Measurements from ENCODE around the gene WDSUB1. TPM values are rescaled to one million over a fixed set of nuclear protein-coding genes. Genes with fewer than 3 reads are reported as not detected.

The WDSUB1 gene
- polyA plus RNA-seq, 1 of the 3 experiments (the other 2 are of a cell fraction): 5.3 TPM

DNA sequence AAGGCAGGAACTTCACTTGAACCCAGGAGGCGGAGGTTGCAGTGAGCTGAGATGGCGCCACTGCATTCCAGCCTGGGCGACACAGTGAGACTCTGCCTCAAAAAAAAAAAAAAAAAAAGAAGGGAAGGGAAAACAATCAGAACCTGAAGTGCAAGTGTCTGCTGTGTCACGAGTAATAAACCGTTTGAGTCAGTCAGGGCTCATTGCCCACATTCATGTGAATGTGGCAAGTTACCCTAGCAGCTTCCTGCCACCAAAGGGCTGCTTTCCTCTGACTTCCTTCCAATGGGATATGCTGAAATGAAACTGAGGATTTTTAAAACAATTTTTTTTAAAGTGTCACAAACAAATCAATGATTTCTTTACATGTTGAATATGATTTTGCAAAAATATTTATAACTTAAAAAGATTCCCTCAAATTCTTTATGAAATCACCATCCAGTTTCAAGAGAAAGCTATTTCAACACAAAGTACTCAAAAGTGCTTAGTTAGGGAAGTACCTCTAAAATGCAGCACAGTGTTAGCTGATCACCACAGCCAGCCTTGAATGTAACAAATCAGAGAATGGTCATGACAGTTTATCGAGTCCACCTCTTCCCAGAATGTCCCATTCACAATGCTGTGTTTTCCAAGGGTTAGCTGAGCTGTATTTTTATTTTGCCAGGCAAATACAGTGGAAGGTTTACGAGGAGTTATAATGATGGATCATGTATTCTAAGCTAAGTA is 36.4 kb downstream of the WDSUB1 start:
- H3K27me3 ChIP-seq (ENCODE audit: insufficient read depth): no peaks in the 10 kb centered on the region
- no peaks in the 10 kb centered on the region for H4K20me1 ChIP-seq (ENCODE audit: insufficient read depth)
- no peaks in the 10 kb centered on the region for H3K9me2 ChIP-seq
- CTCF ChIA-PET: no interaction called here
- DNase-seq: no peak
- no peaks in the 10 kb centered on the region for H3K9me3 ChIP-seq
- H3K4me3 ChIP-seq (ENCODE audit: low read depth in 2 of 2, low read length in 1 of 2): no peak overlapping the region
- 78% methylated on average over 7 of the region's 7 CpGs for whole genome bisulfite sequencing (ENCODE audit: low lambda C conversion rate)
- H3K4me2 ChIP-seq: no peak overlapping the region
- H3K4me1 ChIP-seq (ENCODE audit: control insufficient read depth in 1 of 2, insufficient read depth in 2 of 2, low read depth in 1 of 2, low read length in 1 of 2): no peaks in the 10 kb centered on the region
- no peak overlapping the region for H2AFZ ChIP-seq (ENCODE audit: low read depth)
- POLR2A ChIA-PET: no interaction called here
- no peak overlapping the region for H3K27ac ChIP-seq (ENCODE audit: low read depth in 2 of 2, low read length in 1 of 2)
- H3K9ac ChIP-seq: no peak overlapping the region
- H3K79me2 ChIP-seq (ENCODE audit: insufficient read depth): no peaks in the 10 kb centered on the region
- TF ChIP-seq SIN3A (IDR thresholded peaks at IDR 0.05; ENCODE audit: borderline replicate concordance, low read depth, low read length) (no peak), FOSL2 (IDR thresholded peaks at IDR 0.05; ENCODE audit: borderline replicate concordance, low read depth) (no peak), MAX (IDR thresholded peaks at IDR 0.05; ENCODE audit: low read depth) (no peak), FOXM1 (IDR thresholded peaks at IDR 0.05; ENCODE audit: low read depth) (no peak), RXRA (IDR thresholded peaks at IDR 0.05; ENCODE audit: borderline replicate concordance, low read depth) (no peak)
- TF ChIP-seq, protein P1, sequence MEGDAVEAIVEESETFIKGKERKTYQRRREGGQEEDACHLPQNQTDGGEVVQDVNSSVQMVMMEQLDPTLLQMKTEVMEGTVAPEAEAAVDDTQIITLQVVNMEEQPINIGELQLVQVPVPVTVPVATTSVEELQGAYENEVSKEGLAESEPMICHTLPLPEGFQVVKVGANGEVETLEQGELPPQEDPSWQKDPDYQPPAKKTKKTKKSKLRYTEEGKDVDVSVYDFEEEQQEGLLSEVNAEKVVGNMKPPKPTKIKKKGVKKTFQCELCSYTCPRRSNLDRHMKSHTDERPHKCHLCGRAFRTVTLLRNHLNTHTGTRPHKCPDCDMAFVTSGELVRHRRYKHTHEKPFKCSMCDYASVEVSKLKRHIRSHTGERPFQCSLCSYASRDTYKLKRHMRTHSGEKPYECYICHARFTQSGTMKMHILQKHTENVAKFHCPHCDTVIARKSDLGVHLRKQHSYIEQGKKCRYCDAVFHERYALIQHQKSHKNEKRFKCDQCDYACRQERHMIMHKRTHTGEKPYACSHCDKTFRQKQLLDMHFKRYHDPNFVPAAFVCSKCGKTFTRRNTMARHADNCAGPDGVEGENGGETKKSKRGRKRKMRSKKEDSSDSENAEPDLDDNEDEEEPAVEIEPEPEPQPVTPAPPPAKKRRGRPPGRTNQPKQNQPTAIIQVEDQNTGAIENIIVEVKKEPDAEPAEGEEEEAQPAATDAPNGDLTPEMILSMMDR (IDR thresholded peaks at IDR 0.05): no peak
- TF ChIP-seq, protein P2, sequence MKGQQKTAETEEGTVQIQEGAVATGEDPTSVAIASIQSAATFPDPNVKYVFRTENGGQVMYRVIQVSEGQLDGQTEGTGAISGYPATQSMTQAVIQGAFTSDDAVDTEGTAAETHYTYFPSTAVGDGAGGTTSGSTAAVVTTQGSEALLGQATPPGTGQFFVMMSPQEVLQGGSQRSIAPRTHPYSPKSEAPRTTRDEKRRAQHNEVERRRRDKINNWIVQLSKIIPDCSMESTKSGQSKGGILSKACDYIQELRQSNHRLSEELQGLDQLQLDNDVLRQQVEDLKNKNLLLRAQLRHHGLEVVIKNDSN (IDR thresholded peaks at IDR 0.05; ENCODE audit: borderline replicate concordance, low read depth): no peak
- peaks cover 16 to 37% of the 10 kb centered on the region in 2 experiments for H3K36me3 ChIP-seq (replicated peaks in 1 of 2; ENCODE audit: control insufficient read depth in 1 of 2, insufficient read depth in 2 of 2, low read length in 1 of 2)
- peaks cover 3% of the 10 kb centered on the region for H3F3A ChIP-seq (replicated peaks; ENCODE audit: insufficient read depth)

DNA sequence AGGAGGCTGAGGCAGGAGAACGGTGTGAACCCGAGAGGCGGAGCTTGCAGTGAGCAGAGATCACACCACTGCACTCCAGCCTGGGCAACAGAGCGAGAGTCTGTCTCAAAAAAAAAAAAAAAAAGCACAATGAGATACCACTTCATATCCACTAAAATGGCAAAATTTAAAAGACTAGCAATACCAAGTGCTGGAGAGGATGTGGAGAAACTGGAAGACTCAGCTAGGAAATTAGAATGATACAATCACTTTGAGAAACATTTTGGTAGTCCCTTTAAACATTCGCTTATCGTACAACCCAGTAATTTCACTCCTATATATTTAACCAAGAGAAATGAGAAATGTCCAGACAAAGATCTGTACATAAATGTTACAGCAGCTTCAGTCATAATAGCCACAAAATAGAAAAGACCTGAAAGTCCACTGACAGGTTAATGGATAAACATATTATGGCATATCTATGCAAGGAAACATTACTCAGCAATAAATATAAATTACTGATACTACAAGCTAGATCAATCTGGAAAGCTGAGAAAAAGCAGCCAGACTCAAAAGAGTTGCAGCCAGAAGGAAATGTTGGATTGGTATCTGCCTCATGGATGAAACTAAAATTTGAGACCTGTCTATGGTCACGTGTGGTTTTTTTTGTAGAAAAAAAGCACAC is 40.0 kb downstream of the WDSUB1 start:
- no peak overlapping the region for H3K4me2 ChIP-seq
- no peaks in the 10 kb centered on the region for H3K79me2 ChIP-seq (ENCODE audit: insufficient read depth)
- ChIA-PET POLR2A (no interaction called here), CTCF (interaction anchor here (0.7 kb wide), 1 partner anchor 348 kb away, joined by 3 read pairs; no protein-coding TSS in a partner anchor)
- no peaks in the 10 kb centered on the region for H3K9me2 ChIP-seq
- no peaks in the 10 kb centered on the region for H3K4me1 ChIP-seq (ENCODE audit: control insufficient read depth in 1 of 2, insufficient read depth in 2 of 2, low read depth in 1 of 2, low read length in 1 of 2)
- peaks cover 30 to 51% of the 10 kb centered on the region in 2 experiments for H3K36me3 ChIP-seq (replicated peaks in 1 of 2; ENCODE audit: control insufficient read depth in 1 of 2, insufficient read depth in 2 of 2, low read length in 1 of 2)
- H3K9me3 ChIP-seq: no peaks in the 10 kb centered on the region
- no peak overlapping the region for H3K4me3 ChIP-seq (ENCODE audit: low read depth in 2 of 2, low read length in 1 of 2)
- H2AFZ ChIP-seq (ENCODE audit: low read depth): no peak overlapping the region
- no peak overlapping the region for H3K27ac ChIP-seq (ENCODE audit: low read depth in 2 of 2, low read length in 1 of 2)
- no peaks in the 10 kb centered on the region for H3K27me3 ChIP-seq (ENCODE audit: insufficient read depth)
- H3K9ac ChIP-seq: no peak overlapping the region
- 98% methylated on average over 7 of the region's 7 CpGs for WGBS (ENCODE audit: low lambda C conversion rate)
- no peak for DNase-seq
- no peaks in the 10 kb centered on the region for H4K20me1 ChIP-seq (ENCODE audit: insufficient read depth)
- H3F3A ChIP-seq (replicated peaks; ENCODE audit: insufficient read depth): peaks cover 3% of the 10 kb centered on the region
- no peak for TF ChIP-seq CHD2 (IDR thresholded peaks at IDR 0.05; ENCODE audit: low read length, partially characterized antibody)
- no peak for TF ChIP-seq RFX5 (IDR thresholded peaks at IDR 0.05; ENCODE audit: low read length)
- TF ChIP-seq, protein P3, sequence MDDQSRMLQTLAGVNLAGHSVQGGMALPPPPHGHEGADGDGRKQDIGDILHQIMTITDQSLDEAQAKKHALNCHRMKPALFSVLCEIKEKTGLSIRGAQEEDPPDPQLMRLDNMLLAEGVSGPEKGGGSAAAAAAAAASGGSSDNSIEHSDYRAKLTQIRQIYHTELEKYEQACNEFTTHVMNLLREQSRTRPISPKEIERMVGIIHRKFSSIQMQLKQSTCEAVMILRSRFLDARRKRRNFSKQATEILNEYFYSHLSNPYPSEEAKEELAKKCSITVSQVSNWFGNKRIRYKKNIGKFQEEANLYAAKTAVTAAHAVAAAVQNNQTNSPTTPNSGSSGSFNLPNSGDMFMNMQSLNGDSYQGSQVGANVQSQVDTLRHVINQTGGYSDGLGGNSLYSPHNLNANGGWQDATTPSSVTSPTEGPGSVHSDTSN (IDR thresholded peaks at IDR 0.05): no peak
- no peak for TF ChIP-seq ELF1 (IDR thresholded peaks at IDR 0.05)
- no peak for TF ChIP-seq RXRA (IDR thresholded peaks at IDR 0.05; ENCODE audit: borderline replicate concordance, low read depth)
- TF ChIP-seq, protein P2 (IDR thresholded peaks at IDR 0.05; ENCODE audit: borderline replicate concordance, low read depth): no peak
- TF ChIP-seq JUND (IDR thresholded peaks at IDR 0.05): no peak
- TF ChIP-seq, protein P1 (IDR thresholded peaks at IDR 0.05): no peak
- TF ChIP-seq USF2 (IDR thresholded peaks at IDR 0.05; ENCODE audit: borderline replicate concordance, low read depth, low read length): no peak
- TF ChIP-seq NRF1 (IDR thresholded peaks at IDR 0.05; ENCODE audit: low read depth, low read length): no peak
- no peak for TF ChIP-seq SIN3A (IDR thresholded peaks at IDR 0.05; ENCODE audit: borderline replicate concordance, low read depth, low read length)
- no peak for TF ChIP-seq FOXM1 (IDR thresholded peaks at IDR 0.05; ENCODE audit: low read depth)
- TF ChIP-seq YY1 (IDR thresholded peaks at IDR 0.05; ENCODE audit: low read depth): no peak
